ENCODE results near the gene MIER1.

MIER1 gene

DNA sequence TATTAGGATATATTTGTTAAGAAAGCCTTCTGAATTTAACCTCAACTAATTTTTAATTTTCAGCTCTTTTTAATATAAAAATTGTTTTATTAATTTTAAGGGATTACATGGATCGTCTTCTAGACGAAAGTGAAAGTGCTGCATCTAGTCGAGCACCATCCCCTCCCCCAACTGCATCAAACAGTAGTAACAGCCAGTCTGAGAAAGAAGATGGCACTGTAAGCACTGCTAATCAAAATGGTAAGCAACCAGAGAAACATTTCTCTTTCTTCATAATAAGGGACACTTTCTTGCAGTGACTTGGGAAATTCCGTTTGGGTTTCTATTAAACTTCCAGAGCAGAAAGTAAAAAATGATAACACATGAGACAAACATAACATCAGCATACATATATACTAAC is 56.9 kb downstream of the MIER1 start:
- Histone ChIP-seq H2AK5ac (ENCODE audit: low read length, severe bottlenecking) (no peak overlapping the region), H3K4me3 (ENCODE audit: insufficient read depth in 1 of 2, low read depth in 1 of 2, low read length in 2 of 2) (peak overlapping the region in 1 of 2 experiments; percentile 55), H3K79me1 (replicated peaks; ENCODE audit: low read length, poor library complexity, severe bottlenecking) (no peaks in the 10 kb centered on the region), H3K4me2 (ENCODE audit: low read length, poor library complexity, severe bottlenecking) (no peak overlapping the region), H3K9me3 (ENCODE audit: control insufficient read depth, low read length) (no peaks in the 10 kb centered on the region), H3K4me1 (ENCODE audit: control insufficient read depth, insufficient read depth, low read depth, low read length) (peaks cover 2% of the 10 kb centered on the region), H2BK12ac (ENCODE audit: low read length in 2 of 2) (no peak overlapping the region), H4K91ac (ENCODE audit: low read length) (no peak overlapping the region), H3K27me3 (ENCODE audit: control insufficient read depth in 1 of 2, insufficient read depth in 1 of 2, low read length in 2 of 2) (no peaks in the 10 kb centered on the region), H3K18ac (ENCODE audit: low read depth in 1 of 2, low read length in 2 of 2) (no peak overlapping the region), H3K9ac (ENCODE audit: low read length) (peak overlapping the region; percentile 87), H3K23ac (ENCODE audit: low read length in 2 of 2) (no peak overlapping the region), H3K14ac (ENCODE audit: low read length in 2 of 2) (no peak overlapping the region), H2BK5ac (ENCODE audit: low read depth, low read length, poor library complexity, severe bottlenecking) (no peak overlapping the region), H2AFZ (ENCODE audit: low read depth, low read length) (no peak overlapping the region), H2BK15ac (ENCODE audit: low read depth, poor library complexity, severe bottlenecking) (no peak overlapping the region), H2BK120ac (ENCODE audit: low read depth, low read length) (no peak overlapping the region), H3K4ac (ENCODE audit: low read depth in 1 of 2, low read length in 2 of 2) (no peak overlapping the region), H3K27ac (ENCODE audit: low read length, poor library complexity, severe bottlenecking) (no peak overlapping the region), H3K36me3 (ENCODE audit: control insufficient read depth in 1 of 2, insufficient read depth in 2 of 2, low read depth in 1 of 2, low read length in 2 of 2) (peaks cover 7 to 94% of the 10 kb centered on the region in 2 experiments), H4K8ac (ENCODE audit: low read length) (no peak overlapping the region)
- 87% methylated on average over 3 of the region's 4 CpGs for WGBS
- DNase-seq, result peak; percentile 18

DNA sequence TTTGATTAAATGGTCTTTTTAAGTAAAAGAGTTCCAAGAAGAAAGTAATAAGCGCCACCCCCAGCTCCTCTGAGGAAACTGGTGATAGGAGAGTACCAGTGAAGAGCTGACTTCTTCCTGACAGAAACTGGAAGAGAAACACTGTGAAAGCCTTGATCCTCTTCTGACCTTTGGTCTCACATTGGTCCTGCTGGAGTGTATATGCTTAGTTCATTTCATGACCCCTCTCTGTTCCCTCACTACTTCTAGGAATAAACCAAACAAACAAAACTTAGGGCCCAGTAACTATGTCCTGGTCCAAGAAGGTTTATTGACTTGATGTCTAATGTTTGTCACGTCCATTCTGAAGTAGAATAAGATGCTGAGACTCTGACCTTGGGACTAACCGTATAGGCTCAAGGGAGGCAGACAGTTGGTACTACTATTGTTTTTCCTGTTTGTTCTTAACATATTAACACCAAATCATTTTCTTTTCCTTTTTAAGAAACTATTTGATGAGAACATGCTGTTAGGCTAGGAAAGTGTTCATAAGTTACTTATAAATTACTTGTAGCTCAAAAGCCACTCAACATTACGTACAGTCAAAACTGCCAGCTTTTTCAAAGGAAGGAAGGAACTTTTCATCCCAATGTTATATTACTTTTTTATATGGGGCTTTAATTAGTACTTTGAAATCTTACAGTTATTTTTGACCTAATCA is 57.9 kb downstream of the MIER1 start:
- no peak for DNase-seq
- Histone ChIP-seq H3K14ac (ENCODE audit: low read length in 2 of 2) (no peak overlapping the region), H3K36me3 (ENCODE audit: control insufficient read depth in 1 of 2, insufficient read depth in 2 of 2, low read depth in 1 of 2, low read length in 2 of 2) (peaks cover 4 to 91% of the 10 kb centered on the region in 2 experiments), H4K91ac (ENCODE audit: low read length) (no peak overlapping the region), H2BK15ac (ENCODE audit: low read depth, poor library complexity, severe bottlenecking) (no peak overlapping the region), H2BK12ac (ENCODE audit: low read length in 2 of 2) (no peak overlapping the region), H3K4me1 (ENCODE audit: control insufficient read depth, insufficient read depth, low read depth, low read length) (peaks cover 2% of the 10 kb centered on the region), H2BK5ac (ENCODE audit: low read depth, low read length, poor library complexity, severe bottlenecking) (no peak overlapping the region), H2BK120ac (ENCODE audit: low read depth, low read length) (no peak overlapping the region), H3K9me3 (ENCODE audit: control insufficient read depth, low read length) (no peaks in the 10 kb centered on the region), H3K27me3 (ENCODE audit: control insufficient read depth in 1 of 2, insufficient read depth in 1 of 2, low read length in 2 of 2) (no peaks in the 10 kb centered on the region), H3K4me3 (ENCODE audit: insufficient read depth in 1 of 2, low read depth in 1 of 2, low read length in 2 of 2) (no peak overlapping the region), H2AFZ (ENCODE audit: low read depth, low read length) (no peak overlapping the region), H3K27ac (ENCODE audit: low read length, poor library complexity, severe bottlenecking) (peak overlapping the region; percentile 69), H2AK5ac (ENCODE audit: low read length, severe bottlenecking) (no peak overlapping the region), H3K23ac (ENCODE audit: low read length in 2 of 2) (no peak overlapping the region), H3K4me2 (ENCODE audit: low read length, poor library complexity, severe bottlenecking) (no peak overlapping the region), H3K18ac (ENCODE audit: low read depth in 1 of 2, low read length in 2 of 2) (no peak overlapping the region), H3K9ac (ENCODE audit: low read length) (no peak overlapping the region), H3K4ac (ENCODE audit: low read depth in 1 of 2, low read length in 2 of 2) (no peak overlapping the region), H3K79me1 (replicated peaks; ENCODE audit: low read length, poor library complexity, severe bottlenecking) (no peaks in the 10 kb centered on the region), H4K8ac (ENCODE audit: low read length) (no peak overlapping the region)
- WGBS, result 93% methylated on average over 2 of the region's 4 CpGs

DNA sequence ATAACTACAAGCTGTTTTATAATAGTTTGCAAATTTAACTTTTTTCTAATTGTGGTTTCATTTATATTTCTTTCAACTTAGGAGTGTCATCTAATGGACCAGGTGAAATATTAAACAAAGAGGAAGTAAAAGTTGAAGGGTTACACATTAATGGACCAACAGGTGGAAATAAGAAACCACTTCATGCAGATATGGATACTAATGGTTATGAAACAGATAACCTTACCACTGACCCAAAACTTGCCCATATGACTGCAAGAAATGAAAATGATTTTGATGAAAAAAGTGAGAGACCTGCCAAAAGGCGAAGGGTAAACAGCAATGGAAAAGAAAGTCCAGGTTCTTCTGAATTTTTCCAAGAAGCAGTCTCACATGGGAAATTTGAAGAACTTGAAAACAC is 59.7 kb downstream of the MIER1 start:
- Histone ChIP-seq H3K4ac (ENCODE audit: low read depth in 1 of 2, low read length in 2 of 2) (no peak overlapping the region), H2BK15ac (ENCODE audit: low read depth, poor library complexity, severe bottlenecking) (no peak overlapping the region), H3K4me1 (ENCODE audit: control insufficient read depth, insufficient read depth, low read depth, low read length) (peaks cover 2% of the 10 kb centered on the region), H3K9me3 (ENCODE audit: control insufficient read depth, low read length) (no peaks in the 10 kb centered on the region), H3K4me3 (ENCODE audit: insufficient read depth in 1 of 2, low read depth in 1 of 2, low read length in 2 of 2) (no peak overlapping the region), H4K8ac (ENCODE audit: low read length) (no peak overlapping the region), H2AK5ac (ENCODE audit: low read length, severe bottlenecking) (no peak overlapping the region), H3K36me3 (ENCODE audit: control insufficient read depth in 1 of 2, insufficient read depth in 2 of 2, low read depth in 1 of 2, low read length in 2 of 2) (peaks cover 6 to 93% of the 10 kb centered on the region in 2 experiments), H2BK120ac (ENCODE audit: low read depth, low read length) (no peak overlapping the region), H3K27ac (ENCODE audit: low read length, poor library complexity, severe bottlenecking) (no peak overlapping the region), H2BK12ac (ENCODE audit: low read length in 2 of 2) (no peak overlapping the region), H3K27me3 (ENCODE audit: control insufficient read depth in 1 of 2, insufficient read depth in 1 of 2, low read length in 2 of 2) (no peaks in the 10 kb centered on the region), H2BK5ac (ENCODE audit: low read depth, low read length, poor library complexity, severe bottlenecking) (no peak overlapping the region), H3K18ac (ENCODE audit: low read depth in 1 of 2, low read length in 2 of 2) (no peak overlapping the region), H3K14ac (ENCODE audit: low read length in 2 of 2) (no peak overlapping the region), H3K23ac (ENCODE audit: low read length in 2 of 2) (no peak overlapping the region), H4K91ac (ENCODE audit: low read length) (no peak overlapping the region), H3K4me2 (ENCODE audit: low read length, poor library complexity, severe bottlenecking) (no peak overlapping the region), H2AFZ (ENCODE audit: low read depth, low read length) (no peak overlapping the region), H3K9ac (ENCODE audit: low read length) (no peak overlapping the region), H3K79me1 (replicated peaks; ENCODE audit: low read length, poor library complexity, severe bottlenecking) (no peaks in the 10 kb centered on the region)
- WGBS, result 100% methylated on average over 1 of the region's 1 CpG
- no peak for DNase-seq

DNA sequence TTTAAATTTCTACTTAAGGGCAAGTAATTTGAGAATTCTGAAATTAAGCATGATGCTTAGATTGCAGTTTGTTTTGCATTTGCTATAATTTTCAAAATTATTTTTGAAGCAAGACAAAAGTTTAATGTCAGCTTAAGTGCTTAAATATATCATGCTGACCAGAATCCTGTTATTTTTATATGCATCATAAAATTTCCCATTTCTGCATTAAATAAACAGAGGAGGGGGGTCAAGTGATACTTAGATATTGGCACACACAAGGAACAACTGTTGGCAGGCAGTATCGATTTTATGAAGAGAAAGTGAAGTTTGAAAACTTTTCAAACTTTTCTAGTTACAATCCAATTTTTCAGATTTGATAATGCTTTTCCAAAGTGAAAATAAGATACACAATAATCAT is 61.0 kb downstream of the MIER1 start:
- H3K23ac ChIP-seq (ENCODE audit: low read length in 2 of 2), result no peak overlapping the region
- peaks cover 2% of the 10 kb centered on the region for H3K4me1 ChIP-seq (ENCODE audit: control insufficient read depth, insufficient read depth, low read depth, low read length)
- H3K14ac ChIP-seq (ENCODE audit: low read length in 2 of 2), result no peak overlapping the region
- H3K27ac ChIP-seq (ENCODE audit: low read length, poor library complexity, severe bottlenecking), result no peak overlapping the region
- H2AFZ ChIP-seq (ENCODE audit: low read depth, low read length), result no peak overlapping the region
- H2BK15ac ChIP-seq (ENCODE audit: low read depth, poor library complexity, severe bottlenecking), result no peak overlapping the region
- no peak overlapping the region for H3K4me2 ChIP-seq (ENCODE audit: low read length, poor library complexity, severe bottlenecking)
- H4K8ac ChIP-seq (ENCODE audit: low read length), result no peak overlapping the region
- no peak overlapping the region for H2BK120ac ChIP-seq (ENCODE audit: low read depth, low read length)
- no peak overlapping the region for H3K9ac ChIP-seq (ENCODE audit: low read length)
- no peak overlapping the region for H4K91ac ChIP-seq (ENCODE audit: low read length)
- no peaks in the 10 kb centered on the region for H3K9me3 ChIP-seq (ENCODE audit: control insufficient read depth, low read length)
- no peak overlapping the region for H3K18ac ChIP-seq (ENCODE audit: low read depth in 1 of 2, low read length in 2 of 2)
- no peak overlapping the region for H3K4me3 ChIP-seq (ENCODE audit: insufficient read depth in 1 of 2, low read depth in 1 of 2, low read length in 2 of 2)
- WGBS, result no CpG with 5 or more reads among the region's 1 CpG
- DNase-seq, result no peak
- peaks cover 7 to 90% of the 10 kb centered on the region in 2 experiments for H3K36me3 ChIP-seq (ENCODE audit: control insufficient read depth in 1 of 2, insufficient read depth in 2 of 2, low read depth in 1 of 2, low read length in 2 of 2)
- H3K79me1 ChIP-seq (replicated peaks; ENCODE audit: low read length, poor library complexity, severe bottlenecking), result peaks cover 2% of the 10 kb centered on the region
- H3K27me3 ChIP-seq (ENCODE audit: control insufficient read depth in 1 of 2, insufficient read depth in 1 of 2, low read length in 2 of 2), result no peaks in the 10 kb centered on the region
- H3K4ac ChIP-seq (ENCODE audit: low read depth in 1 of 2, low read length in 2 of 2), result no peak overlapping the region
- no peak overlapping the region for H2AK5ac ChIP-seq (ENCODE audit: low read length, severe bottlenecking)
- no peak overlapping the region for H2BK12ac ChIP-seq (ENCODE audit: low read length in 2 of 2)
- H2BK5ac ChIP-seq (ENCODE audit: low read depth, low read length, poor library complexity, severe bottlenecking), result no peak overlapping the region

All from mesenchymal stem cell (in vitro differentiated cells and primary cell).